ENCODE data around the gene SLC27A4.

SLC27A4 gene

GRCh38 chr9:128391956-128392301, 51.6 kb downstream of the SLC27A4 start:
- DNase-seq (ENCODE audit: low spot score): no peak

- DNase-seq (ENCODE audit: low spot score): no peak
Observed at GRCh38 chr9:128392302-128393144, 52.2 kb downstream of the SLC27A4 start.

- DNase-seq (ENCODE audit: low spot score): no peak
Observed at GRCh38 chr9:128393145-128393775, 52.9 kb downstream of the SLC27A4 start.

- DNase-seq (ENCODE audit: low spot score): no peak
Observed at GRCh38 chr9:128393970-128394369, 53.6 kb downstream of the SLC27A4 start.

- no peak for DNase-seq (ENCODE audit: low spot score)
Observed at GRCh38 chr9:128394379-128395168, 54.2 kb downstream of the SLC27A4 start.

GRCh38 chr9:128396970-128397613, 56.8 kb downstream of the SLC27A4 start:
- no peak for DNase-seq (ENCODE audit: low spot score)

GRCh38 chr9:128397831-128398230, 57.5 kb downstream of the SLC27A4 start:
- no peak for DNase-seq (ENCODE audit: low spot score)

- DNase-seq (ENCODE audit: low spot score): no peak
Observed at GRCh38 chr9:128399861-128400260, 59.5 kb downstream of the SLC27A4 start.

- no peak for DNase-seq (ENCODE audit: low spot score)
Observed at GRCh38 chr9:128404560-128404959, 64.2 kb downstream of the SLC27A4 start.

GRCh38 chr9:128405077-128405779, 64.9 kb downstream of the SLC27A4 start:
- DNase-seq (ENCODE audit: low spot score): no peak

GRCh38 chr9:128405780-128406171, 65.4 kb downstream of the SLC27A4 start:
- DNase-seq (ENCODE audit: low spot score): no peak

GRCh38 chr9:128406848-128407391, 66.6 kb downstream of the SLC27A4 start:
- no peak for DNase-seq (ENCODE audit: low spot score)

GRCh38 chr9:128408963-128409431, 68.7 kb downstream of the SLC27A4 start:
- no peak for DNase-seq (ENCODE audit: low spot score)

GRCh38 chr9:128409450-128409849, 69.1 kb downstream of the SLC27A4 start:
- no peak for DNase-seq (ENCODE audit: low spot score)

GRCh38 chr9:128409978-128410377, 69.7 kb downstream of the SLC27A4 start:
- DNase-seq (ENCODE audit: low spot score): no peak

All from CD4-positive, alpha-beta T cell treated with Interleukin-15 for 4 hours (primary cell).